ENCODE data around the gene NUAK1. TPM values are rescaled to one million over a fixed set of nuclear protein-coding genes. Genes with fewer than 3 reads are reported as not detected.

Gene NUAK1
- total and polyA plus RNA-seq, 2 donors = 2.1 to 4.3 TPM

- H3K4me3 ChIP-seq (ENCODE audit: low read length in 2 of 2) = no peak overlapping the region
- H3K27me3 ChIP-seq (ENCODE audit: control insufficient read depth in 2 of 2, insufficient read depth in 1 of 2, low read length in 1 of 2) = no peaks in the 10 kb centered on the region
- no peaks in the 10 kb centered on the region for H3K36me3 ChIP-seq (ENCODE audit: control insufficient read depth in 2 of 2, insufficient read depth in 2 of 2, low read length in 1 of 2)
- no peak for DNase-seq (ENCODE audit: low read depth in 6 of 9, low spot score in 9 of 9)
- WGBS = 92% methylated on average over 9 of the region's 9 CpGs
- H3K9me3 ChIP-seq (ENCODE audit: control insufficient read depth in 2 of 2, insufficient read depth in 1 of 2, low read length in 1 of 2) = no peaks in the 10 kb centered on the region
- no peaks in the 10 kb centered on the region for H3K4me1 ChIP-seq (ENCODE audit: control insufficient read depth in 2 of 2, insufficient read depth in 2 of 2, low read length in 2 of 2)
- H3K27ac ChIP-seq (ENCODE audit: low read depth in 1 of 2, low read length in 1 of 2) = no peak overlapping the region
Observed at GRCh38 chr12:106119301-106119700, 19.5 kb downstream of the NUAK1 start.

- Histone ChIP-seq H3K4me3 (ENCODE audit: low read length in 2 of 2) (no peak overlapping the region), H3K4me1 (ENCODE audit: control insufficient read depth in 2 of 2, insufficient read depth in 2 of 2, low read length in 2 of 2) (no peaks in the 10 kb centered on the region), H3K9me3 (ENCODE audit: control insufficient read depth in 2 of 2, insufficient read depth in 1 of 2, low read length in 1 of 2) (no peaks in the 10 kb centered on the region), H3K36me3 (ENCODE audit: control insufficient read depth in 2 of 2, insufficient read depth in 2 of 2, low read length in 1 of 2) (no peaks in the 10 kb centered on the region), H3K27me3 (ENCODE audit: control insufficient read depth in 2 of 2, insufficient read depth in 1 of 2, low read length in 1 of 2) (no peaks in the 10 kb centered on the region), H3K27ac (ENCODE audit: low read depth in 1 of 2, low read length in 1 of 2) (no peak overlapping the region)
- no peak for DNase-seq (ENCODE audit: low read depth in 6 of 9, low spot score in 9 of 9)
- WGBS = 93% methylated on average over 8 of the region's 8 CpGs
Observed at GRCh38 chr12:106118381-106119130, 20.2 kb downstream of the NUAK1 start.

- peaks cover 0 to 4% of the 10 kb centered on the region in 2 donors for H3K4me1 ChIP-seq (ENCODE audit: control insufficient read depth in 2 of 2, insufficient read depth in 2 of 2, low read length in 2 of 2)
Observed at GRCh38 chr12:106115440-106115839, 23.3 kb downstream of the NUAK1 start.

GRCh38 chr12:106114447-106115068 lies 24.2 kb downstream of the NUAK1 start:
- Histone ChIP-seq H3K36me3 (ENCODE audit: control insufficient read depth in 2 of 2, insufficient read depth in 2 of 2, low read length in 1 of 2) (no peaks in the 10 kb centered on the region), H3K4me3 (ENCODE audit: low read length in 2 of 2) (no peak overlapping the region), H3K4me1 (ENCODE audit: control insufficient read depth in 2 of 2, insufficient read depth in 2 of 2, low read length in 2 of 2) (peaks cover 0 to 4% of the 10 kb centered on the region in 2 donors), H3K27me3 (ENCODE audit: control insufficient read depth in 2 of 2, insufficient read depth in 1 of 2, low read length in 1 of 2) (no peaks in the 10 kb centered on the region), H3K27ac (ENCODE audit: low read depth in 1 of 2, low read length in 1 of 2) (no peak overlapping the region), H3K9me3 (ENCODE audit: control insufficient read depth in 2 of 2, insufficient read depth in 1 of 2, low read length in 1 of 2) (no peaks in the 10 kb centered on the region)
- 87% methylated on average over 5 of the region's 5 CpGs for WGBS
- no peak for DNase-seq (ENCODE audit: low read depth in 6 of 9, low spot score in 9 of 9)

More at GRCh38 chr12:106115440-106115839, 23.3 kb downstream of the NUAK1 start:
- no peak overlapping the region for H3K4me3 ChIP-seq (ENCODE audit: low read length in 2 of 2)
- no peaks in the 10 kb centered on the region for H3K27me3 ChIP-seq (ENCODE audit: control insufficient read depth in 2 of 2, insufficient read depth in 1 of 2, low read length in 1 of 2)
- H3K36me3 ChIP-seq (ENCODE audit: control insufficient read depth in 2 of 2, insufficient read depth in 2 of 2, low read length in 1 of 2) = no peaks in the 10 kb centered on the region
- H3K9me3 ChIP-seq (ENCODE audit: control insufficient read depth in 2 of 2, insufficient read depth in 1 of 2, low read length in 1 of 2) = no peaks in the 10 kb centered on the region
- no peak for DNase-seq (ENCODE audit: low read depth in 6 of 9, low spot score in 9 of 9)
- H3K27ac ChIP-seq (ENCODE audit: low read depth in 1 of 2, low read length in 1 of 2) = no peak overlapping the region
- 80% methylated on average over 11 of the region's 11 CpGs for WGBS

- 91% methylated on average over 10 of the region's 10 CpGs for WGBS
- peaks cover 0 to 4% of the 10 kb centered on the region in 2 donors for H3K4me1 ChIP-seq (ENCODE audit: control insufficient read depth in 2 of 2, insufficient read depth in 2 of 2, low read length in 2 of 2)
- no peak overlapping the region for H3K27ac ChIP-seq (ENCODE audit: low read depth in 1 of 2, low read length in 1 of 2)
- no peak for DNase-seq (ENCODE audit: low read depth in 6 of 9, low spot score in 9 of 9)
- H3K36me3 ChIP-seq (ENCODE audit: control insufficient read depth in 2 of 2, insufficient read depth in 2 of 2, low read length in 1 of 2) = no peaks in the 10 kb centered on the region
- H3K9me3 ChIP-seq (ENCODE audit: control insufficient read depth in 2 of 2, insufficient read depth in 1 of 2, low read length in 1 of 2) = no peaks in the 10 kb centered on the region
- H3K27me3 ChIP-seq (ENCODE audit: control insufficient read depth in 2 of 2, insufficient read depth in 1 of 2, low read length in 1 of 2) = no peaks in the 10 kb centered on the region
- H3K4me3 ChIP-seq (ENCODE audit: low read length in 2 of 2) = no peak overlapping the region
Observed at GRCh38 chr12:106113824-106114446, 24.8 kb downstream of the NUAK1 start.

- Histone ChIP-seq H3K4me1 (ENCODE audit: control insufficient read depth in 2 of 2, insufficient read depth in 2 of 2, low read length in 2 of 2) (peaks cover 0 to 4% of the 10 kb centered on the region in 2 donors), H3K27ac (ENCODE audit: low read depth in 1 of 2, low read length in 1 of 2) (peak overlapping the region in 1 of 2 donors; percentile 36), H3K36me3 (ENCODE audit: control insufficient read depth in 2 of 2, insufficient read depth in 2 of 2, low read length in 1 of 2) (no peaks in the 10 kb centered on the region), H3K4me3 (ENCODE audit: low read length in 2 of 2) (no peak overlapping the region), H3K9me3 (ENCODE audit: control insufficient read depth in 2 of 2, insufficient read depth in 1 of 2, low read length in 1 of 2) (no peaks in the 10 kb centered on the region), H3K27me3 (ENCODE audit: control insufficient read depth in 2 of 2, insufficient read depth in 1 of 2, low read length in 1 of 2) (no peaks in the 10 kb centered on the region)
- 60% methylated on average over 1 of the region's 1 CpG for WGBS
- DNase-seq (ENCODE audit: low read depth in 6 of 9, low spot score in 9 of 9) = no peak
Observed at GRCh38 chr12:106113446-106113823, 25.3 kb downstream of the NUAK1 start.

- WGBS = 75% methylated on average over 6 of the region's 6 CpGs
- DNase-seq (ENCODE audit: low read depth in 6 of 9, low spot score in 9 of 9) = no peak
- Histone ChIP-seq H3K4me1 (ENCODE audit: control insufficient read depth in 2 of 2, insufficient read depth in 2 of 2, low read length in 2 of 2) (peaks cover 0 to 4% of the 10 kb centered on the region in 2 donors), H3K4me3 (ENCODE audit: low read length in 2 of 2) (no peak overlapping the region), H3K9me3 (ENCODE audit: control insufficient read depth in 2 of 2, insufficient read depth in 1 of 2, low read length in 1 of 2) (no peaks in the 10 kb centered on the region), H3K27ac (ENCODE audit: low read depth in 1 of 2, low read length in 1 of 2) (peak overlapping the region in 1 of 2 donors; percentile 36), H3K27me3 (ENCODE audit: control insufficient read depth in 2 of 2, insufficient read depth in 1 of 2, low read length in 1 of 2) (no peaks in the 10 kb centered on the region), H3K36me3 (ENCODE audit: control insufficient read depth in 2 of 2, insufficient read depth in 2 of 2, low read length in 1 of 2) (no peaks in the 10 kb centered on the region)
Observed at GRCh38 chr12:106113042-106113441, 25.7 kb downstream of the NUAK1 start.

- peaks cover 0 to 4% of the 10 kb centered on the region in 2 donors for H3K4me1 ChIP-seq (ENCODE audit: control insufficient read depth in 2 of 2, insufficient read depth in 2 of 2, low read length in 2 of 2)
- H3K9me3 ChIP-seq (ENCODE audit: control insufficient read depth in 2 of 2, insufficient read depth in 1 of 2, low read length in 1 of 2) = no peaks in the 10 kb centered on the region
- no peaks in the 10 kb centered on the region for H3K36me3 ChIP-seq (ENCODE audit: control insufficient read depth in 2 of 2, insufficient read depth in 2 of 2, low read length in 1 of 2)
- 81% methylated on average over 13 of the region's 13 CpGs for WGBS
- H3K27me3 ChIP-seq (ENCODE audit: control insufficient read depth in 2 of 2, insufficient read depth in 1 of 2, low read length in 1 of 2) = no peaks in the 10 kb centered on the region
- peak in 1 of 9 donors; percentile 13 for DNase-seq (ENCODE audit: low read depth in 6 of 9, low spot score in 9 of 9)
- no peak overlapping the region for H3K27ac ChIP-seq (ENCODE audit: low read depth in 1 of 2, low read length in 1 of 2)
- no peak overlapping the region for H3K4me3 ChIP-seq (ENCODE audit: low read length in 2 of 2)
Observed at GRCh38 chr12:106112145-106112821, 26.5 kb downstream of the NUAK1 start.

Data from thymus (tissue), 11 donors.